OCI-M1 (cell line): Measurements from ENCODE around the gene UQCR10.
A peak's percentile ranks its signal among the peaks of the same experiment; 100 is the strongest.

ENCODE experiments used
- DNase-seq: peaks from one replicate; lab custom pipeline; 2025; lab: John Stamatoyannopoulos, UW

The UQCR10 gene

GRCh38 chr22:29765905-29766631 lies 1.1 kb upstream of the UQCR10 start:
- peak; percentile 79 for DNase-seq

DNA sequence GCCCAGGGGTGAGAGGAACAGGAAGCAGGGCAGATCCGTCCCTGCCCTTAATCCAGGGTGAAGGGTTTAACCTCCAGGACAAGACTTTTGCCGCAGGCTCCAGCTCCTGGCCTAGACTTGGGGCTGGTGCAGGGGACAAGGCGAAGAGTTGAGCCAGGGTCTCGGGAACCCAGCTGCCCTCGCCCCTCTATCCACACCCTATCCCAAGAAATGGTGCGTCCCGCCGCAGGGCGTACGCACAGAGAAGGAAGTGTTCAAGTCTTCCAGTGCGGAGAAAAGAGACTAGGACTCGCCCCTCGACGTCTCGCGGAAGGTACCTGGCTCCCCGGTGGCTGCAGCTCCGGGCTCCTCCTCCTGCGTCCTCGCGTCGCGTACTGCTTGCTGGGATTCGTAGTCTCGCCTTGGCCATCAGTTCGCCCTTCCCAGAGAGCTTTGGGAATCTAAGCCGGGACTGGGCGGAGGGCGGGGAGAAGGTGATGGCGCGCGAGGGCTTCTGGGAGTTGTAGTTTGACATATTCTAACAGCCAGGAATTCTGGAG lies 468 bp upstream of the UQCR10 start, which contains the start of gene ZMAT5:
ZMAT5 (minus strand) TSS at position 376 of the 539 bp plus-strand sequence. CDS start 18,463 bp downstream, outside the sequence.
- DNase-seq = peak; percentile 98

- peak; percentile 26 for DNase-seq
Observed at GRCh38 chr22:29768052-29768693, 1.0 kb downstream of the UQCR10 start.

GRCh38 chr22:29769723-29770321 lies 2.7 kb downstream of the UQCR10 start:
- no peak for DNase-seq

GRCh38 chr22:29772170-29772641 lies 5.0 kb downstream of the UQCR10 start:
- peak; percentile 52 for DNase-seq

DNA sequence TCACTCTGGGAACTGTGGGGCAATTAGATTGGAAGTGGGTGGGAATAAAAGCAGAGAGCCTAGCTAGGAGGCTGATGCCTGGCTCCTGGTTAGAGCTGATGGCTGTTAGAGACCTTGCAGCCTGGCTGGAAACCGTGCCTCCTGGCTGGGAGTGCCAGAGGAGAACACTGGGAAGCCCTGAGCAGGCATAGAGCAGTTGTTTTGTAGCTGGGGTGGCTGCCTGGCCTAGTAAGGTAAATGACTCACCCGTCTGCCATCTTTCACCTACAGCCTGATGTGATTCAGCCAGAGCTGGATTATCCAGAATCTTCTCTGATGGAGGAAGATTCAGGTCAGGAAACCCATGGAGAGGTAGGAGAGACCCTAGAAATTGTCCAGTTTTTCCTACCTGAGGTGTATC lies 6.1 kb downstream of the UQCR10 start:
- no peak for DNase-seq

DNA sequence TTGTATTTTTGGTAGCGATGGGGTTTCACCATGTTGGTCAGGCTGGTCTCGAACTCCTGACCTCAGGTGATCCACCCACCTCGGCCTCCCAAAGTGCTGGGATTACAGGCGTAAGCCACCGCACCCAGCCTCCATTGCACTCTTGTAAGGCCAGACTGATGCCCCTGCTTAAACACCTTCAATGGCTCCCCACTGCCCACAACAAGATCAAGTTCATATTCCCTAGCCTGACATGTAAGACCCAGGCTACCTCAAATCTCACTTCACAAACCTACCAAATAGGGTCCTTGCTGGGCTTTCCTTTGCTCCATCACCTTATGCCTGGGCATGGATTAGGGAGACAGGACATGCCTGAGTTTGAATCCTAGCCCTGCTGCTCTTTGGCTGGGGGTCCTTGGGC lies 13.1 kb downstream of the UQCR10 start:
- no peak for DNase-seq

- peak; percentile 89 for DNase-seq
Observed at GRCh38 chr22:29780748-29781676, 13.8 kb downstream of the UQCR10 start.

DNA sequence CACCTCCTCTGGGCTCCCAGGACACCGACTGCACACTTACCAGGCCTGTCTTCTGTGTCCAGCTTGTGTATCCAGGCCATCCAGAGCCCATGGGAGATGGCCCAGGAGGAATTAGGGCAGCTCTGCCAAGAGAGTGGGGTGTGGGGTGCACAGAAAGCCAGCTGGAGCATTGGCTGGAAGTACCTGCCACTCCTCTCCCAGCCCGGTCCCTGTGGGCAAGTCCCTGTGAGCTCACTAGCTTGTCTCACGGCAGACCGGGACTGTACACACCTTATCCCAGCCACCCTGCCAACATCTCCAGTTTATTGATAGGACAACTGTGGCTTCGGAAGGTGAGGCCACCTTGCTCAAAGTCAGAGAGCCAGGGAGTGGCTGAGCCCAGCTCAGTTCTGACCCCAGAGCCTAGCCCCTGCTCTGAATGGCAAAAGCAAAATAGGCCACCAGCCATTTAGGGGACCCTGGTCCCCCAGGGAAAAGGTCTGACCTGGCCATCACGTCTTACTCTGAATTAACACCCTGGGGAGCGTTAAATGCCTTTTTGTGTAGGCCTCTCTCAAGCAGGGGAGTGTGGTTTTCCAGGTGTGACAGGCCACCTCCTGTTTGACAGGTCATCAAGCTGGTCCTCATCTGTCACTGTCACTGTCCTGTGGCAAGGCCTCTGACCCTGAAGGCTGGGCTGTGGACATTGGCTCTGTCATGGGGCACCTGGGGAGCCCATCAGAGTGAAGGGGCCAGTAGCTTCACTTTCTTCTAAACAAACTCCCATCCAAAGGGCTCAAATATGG lies 15.1 kb downstream of the UQCR10 start:
- DNase-seq = no peak

GRCh38 chr22:29784451-29785361 lies 17.5 kb downstream of the UQCR10 start:
- DNase-seq = peak; percentile 8

GRCh38 chr22:29786031-29786430 lies 18.9 kb downstream of the UQCR10 start:
- DNase-seq = no peak

DNA sequence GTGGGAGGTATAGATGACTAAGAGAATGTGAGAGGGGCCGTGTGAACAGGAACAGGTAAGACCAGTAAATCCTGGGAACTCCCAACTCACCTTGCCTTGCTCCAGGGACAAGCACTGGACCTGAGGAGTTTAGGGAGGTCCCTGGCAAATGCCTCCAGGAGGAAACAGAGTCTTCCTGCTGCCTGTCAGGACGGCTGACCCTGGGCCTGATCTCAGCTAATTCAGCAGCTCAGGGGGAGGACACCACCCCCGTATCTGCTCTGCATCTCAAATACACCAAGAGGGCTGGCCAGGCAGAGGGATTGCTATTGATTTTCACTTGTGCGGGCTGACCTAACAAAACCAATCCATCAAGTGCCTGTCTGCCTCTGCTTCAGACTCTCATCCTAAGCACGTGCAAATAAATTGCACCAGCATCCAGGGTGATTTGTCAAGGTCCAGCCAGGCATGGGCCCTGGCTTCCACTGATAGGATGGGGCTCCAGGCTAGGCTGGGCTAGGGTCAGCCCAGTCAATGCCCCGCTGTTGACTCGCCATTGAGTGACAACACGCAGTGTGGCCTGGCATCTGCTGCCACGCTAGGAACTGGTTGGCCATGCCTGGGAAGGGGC lies 20.3 kb downstream of the UQCR10 start:
- no peak for DNase-seq

DNA sequence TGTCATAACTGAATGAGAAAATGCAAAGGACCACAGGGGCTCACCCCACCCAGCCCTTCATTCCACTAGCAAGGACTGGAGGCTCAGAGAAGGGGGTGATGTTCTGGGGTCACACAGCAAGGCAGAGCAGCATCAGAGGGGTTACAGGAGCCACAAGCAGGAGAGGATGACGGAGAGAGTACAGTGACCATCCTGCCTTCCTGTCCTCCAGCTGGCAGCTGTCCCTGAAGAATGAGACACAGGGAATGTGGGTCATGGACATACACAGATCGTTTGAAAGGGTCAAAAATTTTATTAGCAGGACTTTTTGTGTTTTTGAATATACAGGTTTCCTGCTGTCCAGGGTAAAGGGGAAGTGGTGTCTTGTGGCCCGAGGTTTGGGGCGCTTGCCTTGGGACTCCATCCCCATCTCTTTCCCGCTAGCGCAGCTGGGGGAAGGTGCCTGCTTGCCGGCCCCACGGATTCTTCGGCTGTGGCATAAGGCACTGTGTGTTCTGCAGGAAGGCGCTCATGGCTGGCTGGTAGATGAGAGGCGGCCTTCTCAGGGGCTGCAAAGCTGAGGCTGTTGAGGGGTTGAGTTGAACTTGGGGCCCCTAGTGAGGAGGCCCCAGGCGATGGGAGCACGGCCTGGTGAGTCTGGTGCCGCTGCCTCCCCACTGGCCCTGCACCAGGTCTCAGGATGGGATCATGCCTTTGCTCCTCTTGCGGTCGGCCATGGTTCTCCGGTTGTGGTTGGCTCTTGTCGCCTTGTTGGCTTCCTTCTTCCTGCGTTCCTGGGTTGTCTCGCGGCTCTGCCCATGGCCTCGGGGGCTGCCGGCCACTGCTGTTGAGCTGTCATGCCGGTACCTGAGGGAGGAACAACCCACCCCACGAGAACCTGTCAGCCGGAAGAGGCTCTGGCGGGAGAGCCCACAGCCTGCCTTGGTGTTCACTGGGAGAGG lies 21.4 kb downstream of the UQCR10 start:
- DNase-seq = no peak

DNA sequence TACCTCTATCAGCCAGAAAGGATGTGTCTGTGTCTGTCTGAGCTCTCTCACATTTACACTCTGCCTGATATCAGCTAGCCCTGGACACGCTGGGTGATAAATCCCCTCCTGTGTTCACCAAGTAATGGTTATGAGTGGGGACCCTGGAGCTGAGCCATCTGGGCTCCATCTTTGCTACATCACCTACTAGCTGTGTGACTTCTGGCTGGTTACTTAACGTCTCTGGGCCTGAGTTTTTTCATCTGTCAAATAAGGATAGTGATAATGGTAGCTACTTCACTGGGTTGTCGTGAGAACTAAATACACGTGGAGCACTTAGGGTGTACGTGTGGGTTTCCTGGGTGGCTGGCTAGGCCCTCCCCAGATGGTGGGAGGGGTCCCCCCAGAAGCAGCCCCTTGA lies 22.9 kb downstream of the UQCR10 start:
- no peak for DNase-seq

DNA sequence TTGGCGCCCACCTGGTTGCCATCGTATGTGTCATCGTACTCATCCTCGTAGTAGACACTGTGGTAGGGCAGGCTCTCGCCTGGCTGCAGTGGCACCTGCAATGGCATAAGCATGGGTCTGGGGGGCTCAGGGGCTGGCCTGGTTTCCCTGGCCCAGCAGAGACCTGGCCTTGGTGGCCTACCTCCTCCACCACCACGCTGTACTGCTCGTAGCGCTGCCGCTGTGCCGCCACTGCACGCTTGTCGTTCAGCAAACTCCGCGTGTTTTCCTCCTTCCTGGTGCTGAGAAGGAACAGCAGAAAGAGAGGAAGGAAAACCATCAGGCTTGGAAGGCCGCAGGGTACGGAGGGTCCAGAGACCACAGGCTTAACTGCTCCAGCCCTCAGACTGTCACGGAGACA lies 26.2 kb downstream of the UQCR10 start:
- no peak for DNase-seq

GRCh38 chr22:29795663-29796062 lies 28.5 kb downstream of the UQCR10 start:
- DNase-seq = no peak

GRCh38 chr22:29797351-29797750 lies 30.2 kb downstream of the UQCR10 start:
- no peak for DNase-seq

DNA sequence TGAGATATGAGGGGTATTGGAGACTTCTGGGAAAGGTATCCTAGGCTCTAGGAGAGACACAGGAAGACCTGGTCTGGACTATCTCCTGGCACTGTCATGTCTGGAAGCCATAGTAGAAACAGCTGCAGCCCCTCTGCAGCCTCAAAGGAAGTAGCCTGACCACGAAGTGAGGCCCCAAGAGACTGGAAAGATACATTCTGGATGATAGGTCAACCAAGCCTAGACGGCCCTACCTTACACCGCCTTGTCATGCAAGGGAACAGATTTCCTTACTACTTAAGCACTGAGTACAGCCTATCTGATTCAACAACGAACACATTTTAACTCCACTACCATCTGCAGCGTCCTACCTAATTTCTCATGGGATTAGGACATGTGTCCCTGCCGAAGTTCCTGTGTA lies 31.1 kb downstream of the UQCR10 start:
- peak; percentile 59 for DNase-seq
